Measurements from ENCODE around the gene LILRB4. TPM values are rescaled to one million over a fixed set of nuclear protein-coding genes. Genes with fewer than 3 reads are reported as not detected.

The LILRB4 gene
- total and polyA plus RNA-seq, 9 of the 15 experiments (the other 6 are each of a cell fraction or from before 2014, with no cell fraction given): not detected

- Histone ChIP-seq H3K27me3 (ENCODE audit: control insufficient read depth in 2 of 2, insufficient read depth in 2 of 2, low read length in 2 of 2) (peaks cover 4 to 24% of the 10 kb centered on the region in 2 experiments; a peak in 3 of 5 replicates), H3K9ac (ENCODE audit: insufficient read depth in 1 of 2, low read depth in 2 of 2, low read length in 2 of 2) (no peak overlapping the region), H3K9me3 (replicated peaks; ENCODE audit: control insufficient read depth, insufficient read depth, low read depth, low read length) (no peaks in the 10 kb centered on the region), H3K4me3 (no peak overlapping the region), H2AFZ (ENCODE audit: low read depth, low read length) (no peak overlapping the region), H3K36me3 (ENCODE audit: control insufficient read depth, insufficient read depth, low read length) (no peaks in the 10 kb centered on the region), H4K20me1 (replicated peaks; ENCODE audit: control insufficient read depth, insufficient read depth, low read length) (no peaks in the 10 kb centered on the region), H3K27ac (ENCODE audit: extremely low read depth, low read depth, low read length) (no peak overlapping the region), H3K79me2 (ENCODE audit: control insufficient read depth, insufficient read depth, low read length) (no peaks in the 10 kb centered on the region), H3K9me1 (ENCODE audit: control insufficient read depth, insufficient read depth, low read length) (no peaks in the 10 kb centered on the region), H3K4me1 (replicated peaks in 1 of 2; ENCODE audit: control insufficient read depth in 2 of 2, insufficient read depth in 2 of 2, low read length in 2 of 2) (peaks cover 0 to 11% of the 10 kb centered on the region in 2 experiments; a peak in 3 of 5 replicates), H3K4me2 (ENCODE audit: insufficient read depth, low read length) (peak overlapping the region; percentile 16; the same call in 1 of the 2 replicates)
- FAIRE-seq (peak; percentile 71), DNase-seq (ENCODE audit: extremely low read depth in 1 of 4, low spot score in 3 of 4) (peak in 2 of 4 experiments; percentile 43 to 69), ATAC-seq (peak; percentile 68)
- 5% methylated on average over 14 of the region's 14 CpGs for WGBS (ENCODE audit: insufficient coverage, low coverage, missing lambda C conversion rate)
- POLR2A ChIA-PET: interaction anchor here (0.5 to 1.0 kb wide), 3 partner anchors 12 to 400 kb away, joined by 3 to 4 read pairs (median 4); no protein-coding TSS in a partner anchor
- CTCF ChIA-PET (ENCODE audit: low intra/inter-chr PET ratio): no interaction called here
- intact Hi-C loops (cut with micrococcal nuclease) (no loop called here), in situ Hi-C loops (cut with MboI) (loop anchor here (25.0 kb wide), 1 partner anchor 783 kb away; the partner anchor contains the start of gene SHISA7)
- BruUV-seq (replicated peaks): no TSS peak
- TF ChIP-seq ATF3 (IDR thresholded peaks at IDR 0.05) (peak; percentile 86), ATF3 (CRISPR knock-in tag; conservative IDR thresholded peaks at IDR 0.05) (no peak), SMARCA5 (IDR thresholded peaks at IDR 0.05) (peak; percentile 99), RCOR1 (IDR thresholded peaks at IDR 0.05; ENCODE audit: borderline replicate concordance in 1 of 2, low read depth in 2 of 2, low read length in 2 of 2) (peak in 1 of 2 experiments; percentile 63; a peak in 1 of 4 replicates), TAF9B (IDR thresholded peaks at IDR 0.05; ENCODE audit: partially characterized antibody) (peak; percentile 80), TBL1XR1 (IDR thresholded peaks at IDR 0.05; ENCODE audit: low read length in 2 of 2) (peak in 1 of 2 experiments; percentile 23; a peak in 1 of 4 replicates), DMBX1 (CRISPR knock-in tag; IDR thresholded peaks at IDR 0.05; ENCODE audit: borderline replicate concordance) (peak; percentile 78), ETV1 (tag; conservative IDR thresholded peaks at IDR 0.05; ENCODE audit: low read depth) (0 out of 2 replicates have a peak, but pooled peaks have one; percentile 13), PHF21A (IDR thresholded peaks at IDR 0.05; ENCODE audit: borderline replicate concordance, low read depth) (peak; percentile 99), ZNF263 (CRISPR knock-in tag; IDR thresholded peaks at IDR 0.05; ENCODE audit: borderline replicate concordance) (no peak), MTA3 (IDR thresholded peaks at IDR 0.05; ENCODE audit: borderline replicate concordance) (peak; percentile 27; the same call in 1 of the 2 replicates), NFE2 (IDR thresholded peaks at IDR 0.05; ENCODE audit: low read depth) (no peak), ETV5 (CRISPR knock-in tag; IDR thresholded peaks at IDR 0.05; ENCODE audit: low read depth) (peak; percentile 38; the same call in 1 of the 2 replicates), CBFB (CRISPR knock-in tag; IDR thresholded peaks at IDR 0.05) (peak; percentile 25; the same call in 1 of the 2 replicates), NFIC (IDR thresholded peaks at IDR 0.05) (0 out of 2 replicates have a peak, but pooled peaks have one; percentile 6), CEBPG (CRISPR knock-in tag; IDR thresholded peaks at IDR 0.05) (no peak), CEBPG (tag; conservative IDR thresholded peaks at IDR 0.05 in 1 of 2, IDR thresholded peaks at IDR 0.05 in 1 of 2) (peak; percentile 46 to 70; a peak in 3 of 4 replicates), XRCC5 (IDR thresholded peaks at IDR 0.05; ENCODE audit: low read depth, low read length) (peak; percentile 54; the same call in 1 of the 2 replicates), HDAC3 (IDR thresholded peaks at IDR 0.05; ENCODE audit: borderline replicate concordance, partially characterized antibody) (peak; percentile 19)
Measured at GRCh38 chr19:54654447-54655321, 8.1 kb upstream of the LILRB4 start.

All from K562 (cell line).